IMR-90 (cell line): ENCODE data around the gene MAGI2.

Experiments used
- FOS ChIP-seq: fragments of 150-350 bp; IDR thresholded peaks from 2 replicates; pipeline ENCODE4 v1.6.1; 2016; ENCODE audit warnings: low read depth, low read length
- MAFK ChIP-seq: IDR thresholded peaks from 2 replicates; pipeline ENCODE4 v1.6.1; 2012; ENCODE audit warnings: low read depth, low read length, improper control_type of control experiment
- POLR2A ChIP-seq: IDR thresholded peaks from 2 replicates; pipeline ENCODE4 v1.6.1; 2012; ENCODE audit warnings: mild to moderate bottlenecking, low read depth, low read length
- RAD21 ChIP-seq: IDR thresholded peaks from 2 replicates; pipeline ENCODE4 v1.6.1; 2012; ENCODE audit warnings: low read length, improper control_type of control experiment
- RFX5 ChIP-seq: IDR thresholded peaks from 2 replicates; pipeline ENCODE4 v1.8.0; 2012; ENCODE audit warnings: low read depth, mild to moderate bottlenecking, low read length, moderate library complexity
- TF ChIP-seq, protein P1 (sequence below): conservative IDR thresholded peaks from 2 replicates; pipeline ENCODE4 v1.5.1; 2012; ENCODE audit warnings: mild to moderate bottlenecking, low read depth, low read length, improper control_type of control experiment

GRCh38 chr7:78165454-78165853, 1288.0 kb downstream of the MAGI2 start:
- TF ChIP-seq, protein P1, sequence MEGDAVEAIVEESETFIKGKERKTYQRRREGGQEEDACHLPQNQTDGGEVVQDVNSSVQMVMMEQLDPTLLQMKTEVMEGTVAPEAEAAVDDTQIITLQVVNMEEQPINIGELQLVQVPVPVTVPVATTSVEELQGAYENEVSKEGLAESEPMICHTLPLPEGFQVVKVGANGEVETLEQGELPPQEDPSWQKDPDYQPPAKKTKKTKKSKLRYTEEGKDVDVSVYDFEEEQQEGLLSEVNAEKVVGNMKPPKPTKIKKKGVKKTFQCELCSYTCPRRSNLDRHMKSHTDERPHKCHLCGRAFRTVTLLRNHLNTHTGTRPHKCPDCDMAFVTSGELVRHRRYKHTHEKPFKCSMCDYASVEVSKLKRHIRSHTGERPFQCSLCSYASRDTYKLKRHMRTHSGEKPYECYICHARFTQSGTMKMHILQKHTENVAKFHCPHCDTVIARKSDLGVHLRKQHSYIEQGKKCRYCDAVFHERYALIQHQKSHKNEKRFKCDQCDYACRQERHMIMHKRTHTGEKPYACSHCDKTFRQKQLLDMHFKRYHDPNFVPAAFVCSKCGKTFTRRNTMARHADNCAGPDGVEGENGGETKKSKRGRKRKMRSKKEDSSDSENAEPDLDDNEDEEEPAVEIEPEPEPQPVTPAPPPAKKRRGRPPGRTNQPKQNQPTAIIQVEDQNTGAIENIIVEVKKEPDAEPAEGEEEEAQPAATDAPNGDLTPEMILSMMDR, result no peak
- TF ChIP-seq POLR2A (no peak), RFX5 (no peak), RAD21 (no peak), MAFK (no peak), FOS (no peak)
